Osteocyte (in vitro differentiated cells): Measurements from ENCODE around the gene SPHK2. TPM values are rescaled to one million over a fixed set of nuclear protein-coding genes. Genes with fewer than 3 reads are reported as not detected.

ENCODE experiments used
- DNase-seq: peaks from one replicate; pipeline ENCODE4 v3.0.0; 2021; ENCODE audit warnings: mixed read lengths; ENCODE audit not compliant: unreplicated experiment; ENCODE audit errors: extremely low spot score
- H3K27ac Mint-ChIP-seq: one replicate; pipeline ENCODE4 v1.8.0; 2021; ENCODE audit warnings: mild to moderate bottlenecking, mixed read lengths; ENCODE audit not compliant: unreplicated experiment
- H3K27me3 Mint-ChIP-seq: one replicate; pipeline ENCODE4 v1.8.0; 2021; ENCODE audit warnings: mixed read lengths; ENCODE audit not compliant: unreplicated experiment
- H3K36me3 Mint-ChIP-seq: one replicate; pipeline ENCODE4 v1.8.0; 2021; ENCODE audit warnings: mixed read lengths; ENCODE audit not compliant: unreplicated experiment
- H3K4me1 Mint-ChIP-seq: one replicate; pipeline ENCODE4 v1.8.0; 2021; ENCODE audit warnings: mixed read lengths; ENCODE audit not compliant: unreplicated experiment
- H3K4me3 Mint-ChIP-seq: one replicate; pipeline ENCODE4 v1.8.0; 2021; ENCODE audit warnings: mild to moderate bottlenecking, moderate library complexity, mixed read lengths; ENCODE audit not compliant: unreplicated experiment
- H3K9me3 Mint-ChIP-seq: one replicate; pipeline ENCODE4 v1.8.0; 2021; ENCODE audit warnings: mixed read lengths; ENCODE audit not compliant: unreplicated experiment
- CTCF ChIP-seq: fragments of 200-600 bp; sonication (generic); IDR thresholded peaks from 2 replicates; pipeline ENCODE4 v1.5.0; 2021; ENCODE audit warnings: antibody characterized with exemption, mild to moderate bottlenecking, moderate library complexity
- total RNA-seq: library from RNA; stranded (reverse); gene quantifications from 2 replicates; pipeline ENCODE4 v1.2.1, GENCODE V29; 2021

Gene SPHK2
- total RNA-seq, 1 donor from 2014 or later = 34.7 TPM

- no peak for DNase-seq
- H3K36me3 Mint-ChIP-seq = no peaks in the 10 kb centered on the region
- H3K9me3 Mint-ChIP-seq = no peaks in the 10 kb centered on the region
- no peaks in the 10 kb centered on the region for H3K4me1 Mint-ChIP-seq
- no peak overlapping the region for H3K4me3 Mint-ChIP-seq
- no peak for TF ChIP-seq CTCF
- peaks cover 4% of the 10 kb centered on the region for H3K27me3 Mint-ChIP-seq
- no peak overlapping the region for H3K27ac Mint-ChIP-seq
Measured at GRCh38 chr19:48596237-48596636, 23.1 kb upstream of the SPHK2 start.

GRCh38 chr19:48596679-48597465 is 22.4 kb upstream of the SPHK2 start:
- no peak for TF ChIP-seq CTCF
- DNase-seq = no peak
- Mint-ChIP-seq H3K27me3 (peaks cover 4% of the 10 kb centered on the region), H3K36me3 (no peaks in the 10 kb centered on the region), H3K9me3 (no peaks in the 10 kb centered on the region), H3K27ac (no peak overlapping the region), H3K4me1 (no peaks in the 10 kb centered on the region), H3K4me3 (no peak overlapping the region)

- DNase-seq = no peak
- peaks cover 4% of the 10 kb centered on the region for H3K27me3 Mint-ChIP-seq
- no peak overlapping the region for H3K27ac Mint-ChIP-seq
- H3K36me3 Mint-ChIP-seq = no peaks in the 10 kb centered on the region
- no peaks in the 10 kb centered on the region for H3K4me1 Mint-ChIP-seq
- H3K9me3 Mint-ChIP-seq = no peaks in the 10 kb centered on the region
- no peak overlapping the region for H3K4me3 Mint-ChIP-seq
- TF ChIP-seq CTCF = no peak
Measured at GRCh38 chr19:48598996-48599700, 20.2 kb upstream of the SPHK2 start.

- DNase-seq = no peak
- TF ChIP-seq CTCF = no peak
- no peaks in the 10 kb centered on the region for H3K4me1 Mint-ChIP-seq
- no peaks in the 10 kb centered on the region for H3K9me3 Mint-ChIP-seq
- no peak overlapping the region for H3K4me3 Mint-ChIP-seq
- peaks cover 4% of the 10 kb centered on the region for H3K27me3 Mint-ChIP-seq
- no peak overlapping the region for H3K27ac Mint-ChIP-seq
- H3K36me3 Mint-ChIP-seq = no peaks in the 10 kb centered on the region
Measured at GRCh38 chr19:48600679-48601417, 18.5 kb upstream of the SPHK2 start.

GRCh38 chr19:48603001-48603400 is 16.3 kb upstream of the SPHK2 start:
- peaks cover 4% of the 10 kb centered on the region for H3K27me3 Mint-ChIP-seq
- H3K4me1 Mint-ChIP-seq = no peaks in the 10 kb centered on the region
- no peak for TF ChIP-seq CTCF
- no peaks in the 10 kb centered on the region for H3K9me3 Mint-ChIP-seq
- H3K36me3 Mint-ChIP-seq = no peaks in the 10 kb centered on the region
- no peak for DNase-seq
- no peak overlapping the region for H3K27ac Mint-ChIP-seq
- H3K4me3 Mint-ChIP-seq = no peak overlapping the region
